Body of pancreas (tissue), 4 donors: ENCODE data around the gene NMNAT1. TPM values are rescaled to one million over a fixed set of nuclear protein-coding genes. Genes with fewer than 3 reads are reported as not detected.
"Not testable (repeated sequence)": the region's sequence is repeated elsewhere in the genome, so short reads cannot be mapped to it uniquely, and the experiment has no call there.

ENCODE experiments used
- ATAC-seq: fragments of 150-250 bp; one replicate; pipeline ENCODE4 v1.9.1; 2016
- DNase-seq, 4 donors: peaks; one replicate each; pipeline ENCODE4 v3.0.0-alpha.2; 2019
- H3K27ac ChIP-seq, 4 donors: fragments of 200-600 bp; sonication (generic); 1 replicate in 3 of 4; 2 replicates in 1 of 4; pipeline versions ENCODE4 v1.5.1 to v1.6.1; 2016 to 2019; ENCODE audit warnings: mild to moderate bottlenecking in 1 of 4, mixed read lengths in 1 of 4, moderate library complexity in 1 of 4
- H3K27me3 ChIP-seq, 2 donors: fragments of 200-600 bp; sonication (generic); one replicate each; pipeline ENCODE4 v1.6.0; 2016; ENCODE audit warnings: mild to moderate bottlenecking in 1 of 2
- H3K36me3 ChIP-seq, 2 donors: fragments of 200-600 bp; sonication (generic); replicated peaks in 1 of 2; 2 replicates each; pipeline ENCODE4 v1.5.1; 2016; ENCODE audit warnings: low read depth in 2 of 2; ENCODE audit not compliant: insufficient read depth in 1 of 2
- H3K4me1 ChIP-seq: fragments of 200-600 bp; sonication (generic); one replicate; pipeline ENCODE4 v1.6.0; 2016
- H3K4me3 ChIP-seq, 2 donors: fragments of 200-600 bp; sonication (generic); 1 replicate in 1 of 2; 2 replicates in 1 of 2; pipeline ENCODE4 v1.5.1; 2016 to 2019
- H3K9me3 ChIP-seq, 3 donors: fragments of 200-600 bp; sonication (generic); 1 replicate in 2 of 3; 2 replicates in 1 of 3; pipeline ENCODE4 v1.5.1; 2016
- POLR2A ChIP-seq, 3 donors: fragments of 450-650 bp; IDR thresholded peaks; one replicate each; pipeline ENCODE4 v1.6.1; 2016; ENCODE audit warnings: antibody characterized with exemption in 3 of 3, mild to moderate bottlenecking in 2 of 3
- WGBS, 2 donors: methylation state at CpG; one replicate each; pipeline ENCODE4 v1.1.5; 2017; 5-methylcytosine and 5-hydroxymethylcytosine counted together
- intact Hi-C: fragments of 100-400 bp; cut with DNase I; formaldehyde crosslinking; loops from one replicate; pipeline ENCODE4 v1.15.1; 2023
- total RNA-seq, 2 donors: library from RNA; depleted of rRNA; stranded (reverse); fragments of >200 nt; gene quantifications; one replicate each; pipeline ENCODE4 v1.1.0, GENCODE V29; 2016
- TF ChIP-seq, protein P1 (sequence below), 7 experiments: fragments of 450-650 bp in 4 of 7; fragments of 200-600 bp in 3 of 7; sonication (generic) in 3 of 7; IDR thresholded peaks; one replicate each; pipeline ENCODE4 v1.5.1; 2016 to 2019; ENCODE audit warnings: antibody characterized with exemption in 7 of 7

Gene NMNAT1
- total RNA-seq, 2 donors from 2014 or later = 3.6 to 5.2 TPM

DNA sequence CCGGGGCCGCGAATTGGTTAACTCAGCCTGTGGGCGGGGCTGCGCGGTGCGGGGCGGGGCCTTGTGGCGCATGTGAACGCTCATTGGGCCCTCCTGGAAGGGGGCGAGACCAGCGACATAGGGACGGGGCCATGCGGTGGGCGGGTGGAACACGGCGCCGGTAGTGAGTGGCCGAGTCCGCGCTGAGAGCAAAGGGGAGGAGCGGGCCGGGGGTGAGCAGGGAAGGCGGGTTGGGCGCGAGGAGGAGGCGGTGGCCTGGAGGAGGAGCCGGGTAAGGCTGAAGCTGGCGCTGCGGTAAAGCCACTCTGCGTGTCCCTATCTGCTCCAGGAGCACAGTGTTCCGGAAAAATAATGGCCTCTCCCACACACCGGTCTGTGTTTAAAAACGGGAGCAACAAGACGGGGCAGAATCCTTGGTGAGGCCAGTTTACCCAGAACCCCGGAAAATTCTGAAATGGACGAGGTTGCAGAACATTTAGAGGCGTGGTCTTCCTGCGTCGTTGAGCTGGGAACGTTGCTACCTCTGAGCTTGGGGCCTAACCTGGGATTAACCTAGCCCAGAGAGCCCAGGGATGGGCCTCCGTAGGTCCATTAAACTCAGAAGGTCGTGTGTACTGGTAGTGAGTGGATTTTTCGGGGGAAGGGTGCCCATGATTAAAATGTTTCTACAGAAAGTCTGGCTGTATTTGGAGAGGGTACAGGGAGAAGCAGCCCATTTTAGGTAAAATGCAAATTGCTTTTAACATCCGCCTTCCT, 32.7 kb upstream of the NMNAT1 start:
- Histone ChIP-seq H3K4me3 (peak overlapping the region; percentile 3 to 27), H3K27ac (peak overlapping the region; percentile 88 to 99 (median 96)), H3K27me3 (no peaks in the 10 kb centered on the region), H3K9me3 (no peaks in the 10 kb centered on the region), H3K4me1 (peaks cover 29% of the 10 kb centered on the region), H3K36me3 (no peaks in the 10 kb centered on the region)
- intact Hi-C loops = no loop called here
- TF ChIP-seq, protein P1, sequence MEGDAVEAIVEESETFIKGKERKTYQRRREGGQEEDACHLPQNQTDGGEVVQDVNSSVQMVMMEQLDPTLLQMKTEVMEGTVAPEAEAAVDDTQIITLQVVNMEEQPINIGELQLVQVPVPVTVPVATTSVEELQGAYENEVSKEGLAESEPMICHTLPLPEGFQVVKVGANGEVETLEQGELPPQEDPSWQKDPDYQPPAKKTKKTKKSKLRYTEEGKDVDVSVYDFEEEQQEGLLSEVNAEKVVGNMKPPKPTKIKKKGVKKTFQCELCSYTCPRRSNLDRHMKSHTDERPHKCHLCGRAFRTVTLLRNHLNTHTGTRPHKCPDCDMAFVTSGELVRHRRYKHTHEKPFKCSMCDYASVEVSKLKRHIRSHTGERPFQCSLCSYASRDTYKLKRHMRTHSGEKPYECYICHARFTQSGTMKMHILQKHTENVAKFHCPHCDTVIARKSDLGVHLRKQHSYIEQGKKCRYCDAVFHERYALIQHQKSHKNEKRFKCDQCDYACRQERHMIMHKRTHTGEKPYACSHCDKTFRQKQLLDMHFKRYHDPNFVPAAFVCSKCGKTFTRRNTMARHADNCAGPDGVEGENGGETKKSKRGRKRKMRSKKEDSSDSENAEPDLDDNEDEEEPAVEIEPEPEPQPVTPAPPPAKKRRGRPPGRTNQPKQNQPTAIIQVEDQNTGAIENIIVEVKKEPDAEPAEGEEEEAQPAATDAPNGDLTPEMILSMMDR (IDR thresholded peaks at IDR 0.05) = peak in 1 of 7 experiments; percentile 4
- peak; percentile 75 to 96 (median 96) for TF ChIP-seq POLR2A (IDR thresholded peaks at IDR 0.05)
- 0% methylated on average over 29 to 32 of the region's 45 CpGs for WGBS, 2 donors
- peak; percentile 94 for ATAC-seq
- peak; percentile 100 for DNase-seq

DNA sequence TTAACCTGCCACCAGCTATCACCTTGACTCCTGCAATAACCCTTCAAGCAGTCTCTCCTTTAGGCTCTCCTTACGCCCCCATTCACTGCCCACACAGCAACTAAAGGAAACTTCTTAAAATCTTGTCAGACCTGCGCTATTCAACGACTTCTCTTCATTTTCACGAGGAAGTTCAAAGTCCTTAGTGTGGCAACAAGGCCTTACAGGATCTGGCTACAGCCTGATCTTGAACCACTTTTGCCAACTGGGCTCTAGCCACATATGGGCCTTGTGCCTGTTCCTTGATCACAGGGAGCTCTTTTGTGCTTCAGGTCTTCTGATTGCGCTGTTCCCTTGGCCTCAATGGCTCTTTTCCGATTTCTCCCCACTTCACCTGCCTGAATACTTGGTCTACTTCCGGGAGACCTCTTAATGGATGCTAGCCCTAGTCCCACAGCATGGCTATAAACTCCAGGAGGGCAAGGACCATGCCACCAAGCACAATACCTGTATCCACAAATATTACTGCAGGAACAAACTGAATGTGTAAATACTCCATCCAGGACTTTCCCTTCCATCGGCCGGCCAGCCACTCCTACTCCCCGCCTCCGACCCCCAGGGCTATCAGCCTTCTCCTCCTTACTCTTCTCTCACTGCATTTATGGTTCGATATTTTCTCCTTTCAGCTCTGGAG, 30.9 kb upstream of the NMNAT1 start:
- 69 to 81% methylated on average over 12 of the region's 12 CpGs for WGBS, 2 donors
- intact Hi-C loops = no loop called here
- Histone ChIP-seq H3K9me3 (no peaks in the 10 kb centered on the region), H3K27me3 (no peaks in the 10 kb centered on the region), H3K36me3 (no peaks in the 10 kb centered on the region), H3K4me1 (peaks cover 29% of the 10 kb centered on the region), H3K4me3 (no peak overlapping the region), H3K27ac (peak overlapping the region in 2 of 4 donors; percentile 97 to 99)
- TF ChIP-seq, protein P1 (IDR thresholded peaks at IDR 0.05) = no peak
- TF ChIP-seq POLR2A (IDR thresholded peaks at IDR 0.05) = no peak
- DNase-seq (no peak), ATAC-seq (no peak)

DNA sequence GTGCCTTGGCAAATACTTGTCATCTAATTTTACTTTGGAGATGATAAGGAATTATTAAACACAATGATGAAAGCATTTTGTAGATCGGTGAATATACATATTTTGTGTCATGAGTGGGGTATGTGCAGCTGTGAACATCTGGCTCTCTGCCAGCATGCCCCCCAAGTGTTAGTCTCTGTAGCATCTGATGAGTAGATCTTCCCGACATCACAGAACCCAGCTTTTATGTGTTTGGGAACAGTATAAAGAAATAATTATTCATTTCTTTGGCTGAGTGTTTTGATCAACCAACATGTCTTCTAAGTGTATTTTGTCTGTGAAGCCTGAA, 28.7 kb upstream of the NMNAT1 start:
- Histone ChIP-seq H3K27me3 (no peaks in the 10 kb centered on the region), H3K36me3 (no peaks in the 10 kb centered on the region), H3K27ac (no peak overlapping the region), H3K4me1 (peaks cover 15% of the 10 kb centered on the region), H3K9me3 (no peaks in the 10 kb centered on the region), H3K4me3 (no peak overlapping the region)
- no peak for ATAC-seq
- WGBS, 2 donors = 31 to 39% methylated on average over 2 of the region's 2 CpGs
- intact Hi-C loops = no loop called here
- DNase-seq = no peak
- TF ChIP-seq, protein P1 (IDR thresholded peaks at IDR 0.05) = no peak
- no peak for TF ChIP-seq POLR2A (IDR thresholded peaks at IDR 0.05)

DNA sequence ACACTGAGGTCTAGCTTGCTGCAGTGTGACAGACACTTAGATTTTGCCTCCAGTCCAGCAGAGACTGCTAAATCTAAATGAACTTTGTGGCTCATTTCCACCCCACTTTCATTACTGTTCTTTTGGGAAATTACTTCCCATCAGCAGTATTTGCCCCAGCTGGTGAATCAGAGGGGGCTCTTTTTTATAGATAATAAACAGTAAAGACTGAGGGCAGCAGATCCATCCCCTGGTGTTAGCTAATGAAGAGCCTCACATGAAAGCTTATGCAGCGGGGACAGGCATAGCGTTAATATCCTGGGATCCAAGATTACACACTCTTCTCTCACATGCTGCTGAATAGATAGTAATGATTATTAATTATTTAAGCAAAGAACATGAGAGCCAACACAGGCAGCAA, 26.8 kb upstream of the NMNAT1 start:
- no peak for ATAC-seq
- no peak overlapping the region for H3K27ac ChIP-seq
- H3K9me3 ChIP-seq = no peaks in the 10 kb centered on the region
- no peaks in the 10 kb centered on the region for H3K27me3 ChIP-seq
- 84 to 96% methylated on average over 2 of the region's 2 CpGs for WGBS, 2 donors
- H3K4me3 ChIP-seq = no peak overlapping the region
- TF ChIP-seq, protein P1 (IDR thresholded peaks at IDR 0.05) = no peak
- no peak for TF ChIP-seq POLR2A (IDR thresholded peaks at IDR 0.05)
- intact Hi-C loops = no loop called here
- DNase-seq = no peak
- H3K36me3 ChIP-seq = no peaks in the 10 kb centered on the region
- H3K4me1 ChIP-seq = peaks cover 11% of the 10 kb centered on the region

DNA sequence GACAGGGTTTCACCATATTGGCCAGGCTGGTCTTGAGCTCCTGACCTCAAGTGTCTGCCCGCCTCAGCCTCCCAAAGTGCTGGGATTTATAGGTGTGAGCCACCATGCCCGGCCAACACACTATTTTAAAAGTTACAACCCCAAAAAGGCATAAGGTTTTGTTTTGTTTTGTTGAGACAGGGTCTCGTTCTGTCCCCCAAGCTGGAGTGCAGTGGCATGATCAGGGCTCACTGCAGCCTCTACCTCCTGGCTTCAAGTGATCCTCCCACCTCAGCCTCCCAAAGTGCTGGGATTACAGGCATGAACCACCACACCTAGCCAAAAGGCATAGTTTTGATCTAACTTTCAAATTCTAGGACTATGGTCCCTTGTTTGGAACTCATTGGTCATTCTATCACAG, 25.8 kb upstream of the NMNAT1 start:
- H3K27ac ChIP-seq, H3K36me3 ChIP-seq, intact Hi-C loops, DNase-seq, ATAC-seq, H3K27me3 ChIP-seq, H3K4me3 ChIP-seq, H3K9me3 ChIP-seq, H3K4me1 ChIP-seq: not testable (repeated sequence)
- WGBS, 2 donors = 86% methylated on average over 3 of the region's 3 CpGs
